Transverse colon (tissue), 4 donors: ENCODE results near the gene ATAD3C. TPM values are rescaled to one million over a fixed set of nuclear protein-coding genes. Genes with fewer than 3 reads are reported as not detected.
A peak's percentile ranks its signal among the peaks of the same experiment; 100 is the strongest.
"Not testable (repeated sequence)": the region's sequence is repeated elsewhere in the genome, so short reads cannot be mapped to it uniquely, and the experiment has no call there.

Source experiments
- DNase-seq: peaks from one replicate; pipeline ENCODE4 v3.0.0-alpha.2; 2019
- H3K27ac ChIP-seq, 4 donors: fragments of 200-600 bp; sonication (generic); 2 replicates each; pipeline ENCODE4 v1.5.1; 2016 to 2018; ENCODE audit warnings: inconsistent platforms in 4 of 4
- H3K27me3 ChIP-seq: fragments of 200-600 bp; sonication (generic); 2 replicates; pipeline ENCODE4 v1.5.1; 2017; ENCODE audit warnings: inconsistent platforms
- H3K36me3 ChIP-seq, 4 donors: fragments of 200-600 bp; sonication (generic); 2 replicates each; pipeline ENCODE4 v1.5.1; 2017 to 2019; ENCODE audit warnings: inconsistent platforms in 4 of 4
- H3K4me1 ChIP-seq, 4 donors: fragments of 200-600 bp; sonication (generic); 2 replicates each; pipeline ENCODE4 v1.5.1; 2017 to 2020; ENCODE audit warnings: inconsistent platforms in 4 of 4
- H3K4me3 ChIP-seq, 4 donors: fragments of 200-600 bp; sonication (generic); 1 replicate in 1 of 4; 2 replicates in 3 of 4; pipeline versions ENCODE4 v1.5.1 to v1.6.1; 2017 to 2019; ENCODE audit warnings: inconsistent platforms in 4 of 4
- H3K9me3 ChIP-seq, 2 donors: fragments of 200-600 bp; sonication (generic); 2 replicates each; pipeline ENCODE4 v1.5.1; 2017 to 2019; ENCODE audit warnings: inconsistent platforms in 2 of 2
- CTCF ChIP-seq, 5 experiments: fragments of 200-600 bp in 3 of 5; fragments of 450-650 bp in 2 of 5; sonication (generic) in 3 of 5; IDR thresholded peaks; 1 replicate in 2 of 5; 2 replicates in 3 of 5; pipeline ENCODE4 v1.5.1; 2016 to 2017; ENCODE audit warnings: antibody characterized with exemption in 5 of 5, inconsistent platforms in 3 of 5, mild to moderate bottlenecking in 2 of 5, moderate library complexity in 1 of 5
- POLR2A ChIP-seq: fragments of 450-650 bp; IDR thresholded peaks from one replicate; pipeline ENCODE4 v1.6.1; 2016; ENCODE audit warnings: antibody characterized with exemption, mild to moderate bottlenecking, moderate library complexity
- POLR2AphosphoS5 ChIP-seq, 3 donors: sonication (generic); formaldehyde crosslinking; IDR thresholded peaks; one replicate each; pipeline ENCODE4 v1.6.1; 2016; ENCODE audit warnings: antibody characterized with exemption in 3 of 3
- WGBS, 2 donors: methylation state at CpG; one replicate each; pipeline ENCODE4 v1.1.5; 2018; ENCODE audit warnings: low coverage in 1 of 2; 5-methylcytosine and 5-hydroxymethylcytosine counted together
- in situ Hi-C, 4 donors: fragments of 200-750 bp; cut with MboI; loops; one replicate each; pipeline versions ENCODE4 v1.15.0 to v1.15.1; 2017; ENCODE audit warnings: low sequenced_read_pairs in 3 of 4, low pct_ligation_motif_present in 1 of 4, low pct_unique_long_range_greater_than_20kb in 1 of 4
- intact Hi-C: fragments of 100-400 bp; cut with DNase I; formaldehyde crosslinking; loops from one replicate; pipeline ENCODE4 v1.15.1; 2023; ENCODE audit warnings: low total_unique reads
- total RNA-seq, 4 donors: library from RNA; depleted of rRNA; stranded (reverse); fragments of >200 nt; gene quantifications; one replicate each; pipeline ENCODE4 v1.1.0, GENCODE V29; 2016

ATAD3C gene
- total RNA-seq, 4 donors from 2014 or later = 0.75 to 1.3 (median 1.00) TPM; not detected in 1

GRCh38 chr1:1510912-1511532, 61.5 kb downstream of the ATAD3C start:
- in situ Hi-C loops = no loop called here
- TF ChIP-seq POLR2AphosphoS5 (IDR thresholded peaks at IDR 0.05) = no peak
- peak in 1 of 5 experiments; percentile 24 for TF ChIP-seq CTCF (IDR thresholded peaks at IDR 0.05)
- no peak for DNase-seq

GRCh38 chr1:1511533-1512285, 62.2 kb downstream of the ATAD3C start, which contains the start of gene ATAD3A:
Gene ATAD3A (plus strand): TSS chr1:1512162. CDS start chr1:1512269, 107 bp downstream.
- Histone ChIP-seq H3K27ac (peak within 1 kb of the TSS; percentile 91 to 96 (median 94)), H3K4me1 (peaks cover 0 to 15% (median 10%) of the 10 kb centered on the region in 4 donors), H3K36me3 (no peaks in the 10 kb centered on the region), H3K9me3 (no peaks in the 10 kb centered on the region), H3K4me3 (peak within 1 kb of the TSS; percentile 68 to 88 (median 76)), H3K27me3 (no peaks in the 10 kb centered on the region)
- in situ Hi-C loops (no loop called here), intact Hi-C loops (no loop called here)
- TF ChIP-seq POLR2AphosphoS5 (IDR thresholded peaks at IDR 0.05) (peak; percentile 82 to 94 (median 84)), CTCF (IDR thresholded peaks at IDR 0.05) (no peak), POLR2A (peak; percentile 50)
- 1% methylated on average over 33 of the region's 99 CpGs; no CpG with 5 or more reads in 1 of the 2 donors for WGBS, 2 donors
- peak; percentile 98 for DNase-seq

More at GRCh38 chr1:1510912-1511532, 61.5 kb downstream of the ATAD3C start:
- Histone ChIP-seq H3K36me3 (no peaks in the 10 kb centered on the region), H3K4me3 (peak overlapping the region; percentile 68 to 88 (median 76)), H3K27me3 (no peaks in the 10 kb centered on the region), H3K27ac (peak overlapping the region; percentile 91 to 96 (median 94)), H3K4me1 (peaks cover 0 to 18% (median 10%) of the 10 kb centered on the region in 4 donors), H3K9me3 (no peaks in the 10 kb centered on the region)
- intact Hi-C loops = no loop called here
- whole genome bisulfite sequencing, 2 donors = 17 to 35% methylated on average over 8 to 17 of the region's 17 CpGs

GRCh38 chr1:1512425-1512824, 62.9 kb downstream of the ATAD3C start:
- H3K9me3 ChIP-seq, H3K36me3 ChIP-seq, intact Hi-C loops, H3K27me3 ChIP-seq, in situ Hi-C loops, DNase-seq: not testable (repeated sequence)
- Histone ChIP-seq H3K27ac (peak overlapping the region; percentile 91 to 96 (median 94)), H3K4me3 (peak overlapping the region; percentile 66 to 88 (median 75)), H3K4me1 (peaks cover 0 to 15% (median 10%) of the 10 kb centered on the region in 4 donors)
- WGBS, 2 donors = no CpG with 5 or more reads among the region's 52 CpGs

- H3K36me3 ChIP-seq, intact Hi-C loops, DNase-seq, in situ Hi-C loops, H3K27ac ChIP-seq, H3K27me3 ChIP-seq, H3K4me3 ChIP-seq, H3K9me3 ChIP-seq: not testable (repeated sequence)
- H3K4me1 ChIP-seq = peaks cover 0 to 15% (median 10%) of the 10 kb centered on the region in 4 donors
- WGBS, 2 donors = 87% methylated on average over 15 of the region's 18 CpGs; no CpG with 5 or more reads in 1 of the 2 donors
These were observed 64.2 kb downstream of the ATAD3C start for GRCh38 chr1:1513675-1514074.

GRCh38 chr1:1514376-1514775, 64.9 kb downstream of the ATAD3C start:
- H3K36me3 ChIP-seq, H3K27me3 ChIP-seq, H3K4me3 ChIP-seq, in situ Hi-C loops, intact Hi-C loops, H3K9me3 ChIP-seq, H3K27ac ChIP-seq, DNase-seq: not testable (repeated sequence)
- peaks cover 0 to 15% (median 10%) of the 10 kb centered on the region in 4 donors for H3K4me1 ChIP-seq
- 87 to 88% methylated on average over 5 to 16 of the region's 16 CpGs for WGBS, 2 donors

GRCh38 chr1:1516923-1517322, 67.4 kb downstream of the ATAD3C start:
- H3K36me3 ChIP-seq, H3K9me3 ChIP-seq, H3K27me3 ChIP-seq, DNase-seq, H3K27ac ChIP-seq, intact Hi-C loops, H3K4me3 ChIP-seq, H3K4me1 ChIP-seq, in situ Hi-C loops: not testable (repeated sequence)
- WGBS, 2 donors = 91 to 93% methylated on average over 5 to 7 of the region's 14 CpGs
